ENCODE results near the gene CDK5RAP3. TPM values are rescaled to one million over a fixed set of nuclear protein-coding genes. Genes with fewer than 3 reads are reported as not detected.

CDK5RAP3 gene
- polyA plus RNA-seq, 2 of the 4 experiments (the other 2 are of a cell fraction), result 124 to 165 TPM

DNA sequence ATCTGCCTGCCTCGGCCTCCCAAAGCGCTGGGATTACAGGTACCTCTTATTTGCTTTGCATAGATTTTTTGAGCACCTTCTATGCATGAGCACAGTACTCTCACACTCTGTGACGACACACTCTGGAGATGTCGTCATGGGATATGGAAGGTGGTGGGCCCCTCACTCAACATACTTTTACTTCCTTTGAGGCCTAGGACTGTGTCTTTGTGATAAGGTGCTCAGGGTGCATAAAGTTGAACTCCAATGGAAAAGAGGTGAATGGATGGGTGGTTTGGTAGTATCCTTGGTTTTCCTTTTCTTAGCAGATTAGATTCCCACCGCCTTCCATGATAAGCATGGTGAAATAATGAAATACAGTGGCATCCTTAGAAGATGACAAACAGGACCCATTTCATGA lies 6.1 kb upstream of the CDK5RAP3 start (continued):
- TF ChIP-seq HMGXB4 (CRISPR knock-in tag; IDR thresholded peaks at IDR 0.05; ENCODE audit: borderline replicate concordance) (no peak), CTCF (IDR thresholded peaks at IDR 0.05) (no peak), TFCP2L1 (CRISPR knock-in tag; IDR thresholded peaks at IDR 0.05) (no peak)

GRCh38 chr17:47966079-47966519 lies 4.8 kb upstream of the CDK5RAP3 start:
- no peak overlapping the region for H3K4me3 ChIP-seq
- CTCF ChIA-PET, result interaction anchor here (0.5 to 38.7 kb wide), 4 partner anchors 15 to 1678 kb away, joined by 3 to 1426 read pairs (median 426); partner anchors contain the start of genes PNPO and PRR15L
- peak overlapping the region; percentile 60 for H3K4me2 ChIP-seq
- H3K27ac ChIP-seq, result peak overlapping the region; percentile 69 to 88
- TF ChIP-seq POLR2AphosphoS2 (conservative IDR thresholded peaks at IDR 0.05; ENCODE audit: low read length) (no peak), REST (IDR thresholded peaks at IDR 0.05) (no peak), FOSB (CRISPR knock-in tag; IDR thresholded peaks at IDR 0.05) (no peak), HEYL (CRISPR knock-in tag; IDR thresholded peaks at IDR 0.05) (no peak), ZC3H11A (IDR thresholded peaks at IDR 0.05) (no peak), MYC (IDR thresholded peaks at IDR 0.05; ENCODE audit: borderline replicate concordance, low read length) (no peak), ZSCAN20 (CRISPR knock-in tag; IDR thresholded peaks at IDR 0.05) (no peak), RNF2 (IDR thresholded peaks at IDR 0.05; ENCODE audit: borderline replicate concordance, low read depth) (no peak), CTCF (IDR thresholded peaks at IDR 0.05) (no peak), ZNF302 (CRISPR knock-in tag; IDR thresholded peaks at IDR 0.05) (no peak), BHLHE40 (IDR thresholded peaks at IDR 0.05; ENCODE audit: low read depth, low read length) (no peak), RFX5 (IDR thresholded peaks at IDR 0.05) (no peak), E2F6 (IDR thresholded peaks at IDR 0.05; ENCODE audit: borderline replicate concordance, low read depth) (no peak), PHF8 (IDR thresholded peaks at IDR 0.05; ENCODE audit: borderline replicate concordance, low read depth) (no peak)
- TF ChIP-seq, protein P1, sequence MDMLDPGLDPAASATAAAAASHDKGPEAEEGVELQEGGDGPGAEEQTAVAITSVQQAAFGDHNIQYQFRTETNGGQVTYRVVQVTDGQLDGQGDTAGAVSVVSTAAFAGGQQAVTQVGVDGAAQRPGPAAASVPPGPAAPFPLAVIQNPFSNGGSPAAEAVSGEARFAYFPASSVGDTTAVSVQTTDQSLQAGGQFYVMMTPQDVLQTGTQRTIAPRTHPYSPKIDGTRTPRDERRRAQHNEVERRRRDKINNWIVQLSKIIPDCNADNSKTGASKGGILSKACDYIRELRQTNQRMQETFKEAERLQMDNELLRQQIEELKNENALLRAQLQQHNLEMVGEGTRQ (IDR thresholded peaks at IDR 0.05), result no peak
- TF ChIP-seq, protein P2, sequence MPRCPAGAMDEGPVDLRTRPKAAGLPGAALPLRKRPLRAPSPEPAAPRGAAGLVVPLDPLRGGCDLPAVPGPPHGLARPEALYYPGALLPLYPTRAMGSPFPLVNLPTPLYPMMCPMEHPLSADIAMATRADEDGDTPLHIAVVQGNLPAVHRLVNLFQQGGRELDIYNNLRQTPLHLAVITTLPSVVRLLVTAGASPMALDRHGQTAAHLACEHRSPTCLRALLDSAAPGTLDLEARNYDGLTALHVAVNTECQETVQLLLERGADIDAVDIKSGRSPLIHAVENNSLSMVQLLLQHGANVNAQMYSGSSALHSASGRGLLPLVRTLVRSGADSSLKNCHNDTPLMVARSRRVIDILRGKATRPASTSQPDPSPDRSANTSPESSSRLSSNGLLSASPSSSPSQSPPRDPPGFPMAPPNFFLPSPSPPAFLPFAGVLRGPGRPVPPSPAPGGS (IDR thresholded peaks at IDR 0.05), result no peak
- TF ChIP-seq, protein P3, sequence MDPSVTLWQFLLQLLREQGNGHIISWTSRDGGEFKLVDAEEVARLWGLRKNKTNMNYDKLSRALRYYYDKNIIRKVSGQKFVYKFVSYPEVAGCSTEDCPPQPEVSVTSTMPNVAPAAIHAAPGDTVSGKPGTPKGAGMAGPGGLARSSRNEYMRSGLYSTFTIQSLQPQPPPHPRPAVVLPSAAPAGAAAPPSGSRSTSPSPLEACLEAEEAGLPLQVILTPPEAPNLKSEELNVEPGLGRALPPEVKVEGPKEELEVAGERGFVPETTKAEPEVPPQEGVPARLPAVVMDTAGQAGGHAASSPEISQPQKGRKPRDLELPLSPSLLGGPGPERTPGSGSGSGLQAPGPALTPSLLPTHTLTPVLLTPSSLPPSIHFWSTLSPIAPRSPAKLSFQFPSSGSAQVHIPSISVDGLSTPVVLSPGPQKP (IDR thresholded peaks at IDR 0.05; ENCODE audit: low read depth, low read length), result no peak
- TF ChIP-seq, protein P4, sequence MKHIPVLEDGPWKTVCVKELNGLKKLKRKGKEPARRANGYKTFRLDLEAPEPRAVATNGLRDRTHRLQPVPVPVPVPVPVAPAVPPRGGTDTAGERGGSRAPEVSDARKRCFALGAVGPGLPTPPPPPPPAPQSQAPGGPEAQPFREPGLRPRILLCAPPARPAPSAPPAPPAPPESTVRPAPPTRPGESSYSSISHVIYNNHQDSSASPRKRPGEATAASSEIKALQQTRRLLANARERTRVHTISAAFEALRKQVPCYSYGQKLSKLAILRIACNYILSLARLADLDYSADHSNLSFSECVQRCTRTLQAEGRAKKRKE (CRISPR knock-in tag; IDR thresholded peaks at IDR 0.05; ENCODE audit: low read depth), result no peak
- H3K4me1 ChIP-seq, result peaks cover 45% of the 10 kb centered on the region
- no peaks in the 10 kb centered on the region for H3K9me3 ChIP-seq
- FAIRE-seq (no peak), ATAC-seq (no peak), DNase-seq (ENCODE audit: low read depth in 1 of 2, low spot score in 1 of 2) (peak in 1 of 2 experiments; percentile 66)
- WGBS (ENCODE audit: missing lambda C conversion rate), result 49% methylated on average over 1 of the region's 1 CpG
- POLR2A ChIA-PET, result interaction anchor here (0.7 to 0.9 kb wide), 2 partner anchors 25 to 30 kb away, joined by 3 to 4 read pairs; partner anchors contain the start of gene PNPO
